HG02571 (cell line): ENCODE measurements around the gene DUSP8.
"Not testable (repeated sequence)": the region's sequence is repeated elsewhere in the genome, so short reads cannot be mapped to it uniquely, and the experiment has no call there.

ENCODE experiments used
- ATAC-seq: cut with Tn5 transposase; IDR thresholded peaks from one replicate; pipeline ENCODE4 v1.9.1; 2021; ENCODE audit warnings: mild to moderate bottlenecking, moderate library complexity; ENCODE audit not compliant: unreplicated experiment

The DUSP8 gene

DNA sequence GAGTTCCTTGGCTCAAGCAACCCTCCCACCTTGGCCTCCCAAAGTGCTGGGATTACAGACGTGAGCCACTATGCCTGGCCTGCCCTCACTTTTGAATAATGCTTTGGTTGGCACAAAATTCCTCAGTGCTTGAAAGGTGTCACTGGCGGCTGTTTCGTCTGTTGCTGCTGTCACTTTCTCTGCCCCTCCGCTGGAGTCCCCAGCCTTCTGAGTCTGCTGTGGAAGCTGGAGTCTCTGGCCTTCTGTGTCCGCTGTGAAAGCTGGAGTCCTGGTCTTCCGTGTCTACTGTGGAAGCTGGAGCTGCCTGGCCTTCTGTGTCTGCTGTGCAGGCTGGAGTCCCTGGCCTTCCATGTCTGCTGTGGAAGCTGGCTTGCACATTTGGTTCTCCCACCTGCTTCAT is 17.9 kb upstream of the DUSP8 start:
- no peak for ATAC-seq

DNA sequence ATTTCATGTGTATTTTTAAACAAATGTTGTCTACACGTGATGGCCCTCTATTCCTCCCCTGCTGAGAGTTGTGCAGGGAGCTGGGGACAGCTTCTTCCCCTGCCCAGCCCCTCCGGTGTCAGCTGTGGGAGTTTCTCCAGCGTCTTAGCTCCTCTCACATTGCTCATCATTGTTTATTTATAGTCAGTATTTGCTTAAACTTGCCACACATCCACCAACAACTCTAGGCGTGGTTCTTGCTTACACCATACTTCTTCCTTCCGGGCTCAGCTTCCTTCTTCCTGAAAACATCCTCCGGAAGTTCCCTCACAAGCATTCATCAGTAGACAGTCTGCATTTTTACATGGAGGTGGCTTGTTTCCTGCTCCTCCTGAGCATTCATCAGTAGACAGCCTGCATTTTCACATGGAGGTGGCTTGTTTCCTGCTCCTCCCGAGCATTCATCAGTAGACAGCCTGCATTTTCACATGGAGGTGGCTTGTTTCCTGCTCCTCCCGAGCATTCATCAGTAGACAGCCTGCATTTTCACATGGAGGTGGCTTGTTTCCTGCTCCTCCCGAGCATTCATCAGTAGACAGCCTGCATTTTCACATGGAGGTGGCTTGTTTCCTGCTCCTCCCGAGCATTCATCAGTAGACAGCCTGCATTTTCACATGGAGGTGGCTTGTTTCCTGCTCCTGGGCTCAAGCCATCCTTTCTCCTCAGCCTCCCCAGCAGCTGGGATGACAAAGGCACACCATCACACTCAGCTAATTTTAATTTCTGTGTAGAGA is 17.3 kb upstream of the DUSP8 start:
- not testable (repeated sequence) for ATAC-seq

DNA sequence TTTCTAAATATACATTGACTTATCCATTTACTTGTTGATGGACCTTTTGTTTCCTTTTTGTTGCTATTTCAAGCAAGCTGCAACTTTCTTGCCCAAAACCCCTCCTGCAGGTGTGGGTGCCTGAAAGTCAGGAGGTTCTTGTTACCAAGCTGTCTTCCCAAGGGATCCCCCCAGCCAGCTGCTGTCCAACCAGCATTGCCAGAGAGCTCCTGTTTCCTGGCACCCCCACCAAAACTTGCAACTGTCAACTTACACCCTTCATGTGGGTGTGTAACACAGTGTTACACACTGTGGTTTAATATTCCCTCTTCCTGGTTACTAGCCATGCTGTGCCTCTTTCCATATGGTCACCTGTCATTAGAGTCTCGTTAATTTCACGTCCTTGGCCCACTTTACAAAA is 14.6 kb upstream of the DUSP8 start:
- ATAC-seq = no peak

GRCh38 chr11:1584661-1585370 is 12.7 kb upstream of the DUSP8 start, which contains the start of gene KRTAP5-1:
TSS of gene KRTAP5-1 (minus strand) at chr11:1585283. CDS start at chr11:1585249, 34 bp downstream.
- ATAC-seq = not testable (repeated sequence)

DNA sequence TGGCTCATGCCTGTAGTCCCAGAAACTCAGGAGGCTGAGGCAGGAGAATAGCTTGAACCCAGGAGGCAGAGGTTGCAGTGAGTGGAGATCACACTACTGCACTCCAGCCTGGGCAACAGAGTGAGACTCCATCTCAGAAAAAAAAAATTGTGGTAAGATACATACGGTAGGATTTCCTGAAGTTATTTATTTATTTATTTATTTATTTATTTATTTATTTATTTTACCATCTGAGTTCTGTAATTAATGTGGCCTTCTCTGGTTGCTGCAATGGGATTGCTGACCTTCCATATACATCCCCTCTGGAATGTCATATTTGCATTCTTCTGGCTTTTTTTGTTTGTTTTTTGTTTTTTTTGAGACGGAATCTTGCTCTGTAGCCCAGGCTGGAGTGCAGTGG is 10.8 kb upstream of the DUSP8 start:
- ATAC-seq = not testable (repeated sequence)

DNA sequence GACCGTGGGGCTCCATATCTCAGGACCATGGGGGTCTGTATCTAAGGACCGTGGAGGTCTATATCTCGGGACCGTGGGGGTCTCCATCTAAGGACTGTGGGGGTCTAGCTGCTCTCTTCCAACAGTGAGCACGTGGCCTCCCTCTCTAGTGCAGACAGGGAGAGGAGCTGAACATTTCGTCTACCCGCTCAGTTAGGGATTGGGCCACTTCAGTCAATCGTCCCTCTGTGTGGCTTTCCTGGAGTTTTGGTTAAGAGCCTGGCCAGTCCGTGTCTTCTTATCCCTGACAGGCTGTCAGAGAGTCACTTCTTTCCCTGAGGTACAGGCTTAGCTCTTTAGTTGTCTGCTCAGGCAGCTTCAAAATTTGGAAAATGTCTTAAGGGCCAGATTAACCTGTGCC is 9.9 kb upstream of the DUSP8 start:
- ATAC-seq = no peak

GRCh38 chr11:1576825-1577224 is 4.8 kb upstream of the DUSP8 start:
- no peak for ATAC-seq

DNA sequence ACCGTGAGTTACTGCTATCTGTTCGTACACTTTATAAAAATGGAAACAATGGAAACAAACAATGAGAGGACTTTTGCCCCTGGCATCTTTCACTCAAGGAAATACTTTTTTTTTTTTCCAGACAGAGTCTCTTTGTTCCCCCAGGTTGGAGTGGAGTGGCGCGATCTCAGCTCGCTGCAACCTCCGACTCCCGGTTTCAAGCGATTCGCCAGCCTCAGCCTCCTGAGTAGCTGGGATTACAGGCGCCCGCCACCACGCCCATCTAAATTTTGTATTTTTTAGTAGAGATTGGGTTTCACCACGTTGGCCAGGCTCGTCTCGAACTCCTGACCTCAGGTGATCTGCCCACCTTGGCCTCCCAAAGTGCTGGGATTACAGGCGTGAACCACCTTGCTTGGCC is 3.7 kb upstream of the DUSP8 start:
- ATAC-seq = not testable (repeated sequence)

DNA sequence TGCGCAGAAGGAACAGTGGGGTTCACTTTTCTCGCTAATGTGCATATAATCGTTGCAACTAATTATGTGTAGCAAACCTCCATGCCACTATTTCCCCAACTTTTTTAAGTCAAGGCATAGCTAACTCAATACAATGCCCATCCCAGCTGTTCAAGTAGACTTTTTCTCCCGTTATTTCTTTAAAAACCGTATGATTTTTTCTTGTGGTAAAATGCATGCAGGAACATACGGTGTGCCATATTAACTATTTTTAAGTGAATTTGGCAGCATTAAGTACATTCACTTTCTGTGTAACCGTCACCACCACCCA is 2.8 kb upstream of the DUSP8 start:
- ATAC-seq = no peak

DNA sequence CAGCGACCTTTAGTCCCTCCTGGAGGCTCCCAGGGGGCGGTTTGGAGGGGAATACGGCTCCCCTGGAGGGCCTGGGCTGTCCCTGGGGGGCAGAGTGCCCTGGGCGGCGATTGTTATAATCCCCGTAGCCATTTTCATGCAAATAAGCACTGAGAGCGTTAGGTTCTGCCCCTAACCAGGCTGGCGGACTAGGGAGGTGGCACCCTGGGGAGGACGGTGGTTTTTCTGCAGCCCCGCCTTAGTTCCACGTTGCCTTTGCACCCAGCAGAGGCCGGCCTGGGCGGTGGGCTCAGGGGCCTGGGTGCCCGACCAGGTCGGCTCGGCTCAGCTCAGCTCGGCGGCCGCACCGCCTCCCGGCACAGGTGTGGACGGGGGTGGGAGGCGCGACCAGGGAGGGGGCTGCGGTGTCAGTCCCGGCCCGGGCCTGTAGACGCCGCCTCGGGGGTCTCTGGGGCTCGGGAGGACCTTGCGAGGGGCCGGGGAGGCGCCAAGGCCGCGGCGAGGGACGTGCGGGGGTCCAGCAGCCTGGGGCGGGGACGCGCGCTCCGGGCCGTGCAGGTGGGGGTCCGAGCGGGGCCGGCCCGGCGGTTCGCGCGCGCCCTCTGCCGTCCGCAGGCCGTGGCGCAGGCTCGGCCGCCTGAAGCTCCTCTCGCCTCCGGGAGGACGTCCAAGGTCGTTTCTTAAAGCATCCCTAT is 2.3 kb upstream of the DUSP8 start:
- no peak for ATAC-seq

DNA sequence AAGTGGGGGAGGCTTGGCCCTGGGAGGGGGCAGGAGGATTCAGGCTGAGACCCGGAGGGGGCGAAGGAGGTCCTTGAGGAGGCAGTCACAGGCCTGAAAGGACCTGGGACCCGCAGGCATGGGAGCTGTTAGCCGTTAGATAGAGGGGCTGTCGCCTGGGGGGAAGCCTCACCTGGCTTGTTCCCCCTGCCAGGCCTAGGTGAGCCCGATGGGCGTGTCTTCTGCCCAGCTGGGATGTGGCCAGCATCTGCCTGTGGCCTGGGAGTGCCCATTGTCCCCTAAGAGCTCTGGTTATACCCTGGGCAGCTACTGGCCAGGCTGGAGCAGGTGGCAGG is 1.8 kb upstream of the DUSP8 start:
- ATAC-seq = no peak

- no peak for ATAC-seq
Observed at GRCh38 chr11:1573077-1573902, 1.2 kb upstream of the DUSP8 start.

DNA sequence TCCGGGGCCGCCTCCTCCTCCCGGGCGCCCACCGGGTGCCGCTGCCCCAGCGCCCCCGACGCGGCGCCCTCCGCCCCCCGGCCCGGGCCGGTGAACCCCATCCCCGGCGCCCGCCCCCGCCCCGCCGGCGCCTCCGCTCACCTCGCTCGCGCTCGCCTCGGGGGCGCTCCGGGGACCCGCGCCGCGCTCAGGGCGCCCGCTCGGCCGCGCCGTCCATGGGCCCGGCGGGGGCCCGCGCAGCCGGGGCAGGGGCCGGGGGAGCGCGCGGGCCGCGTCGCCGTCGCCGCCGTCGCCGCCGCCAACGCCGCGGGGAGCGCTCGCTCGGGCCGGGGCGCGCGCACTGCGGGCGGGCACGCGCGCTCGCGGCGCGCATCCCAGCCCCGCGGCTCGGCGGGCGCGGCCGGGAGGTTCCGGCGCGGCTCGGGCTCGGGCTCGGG is 293 bp downstream of the DUSP8 start:
- no peak for ATAC-seq

DNA sequence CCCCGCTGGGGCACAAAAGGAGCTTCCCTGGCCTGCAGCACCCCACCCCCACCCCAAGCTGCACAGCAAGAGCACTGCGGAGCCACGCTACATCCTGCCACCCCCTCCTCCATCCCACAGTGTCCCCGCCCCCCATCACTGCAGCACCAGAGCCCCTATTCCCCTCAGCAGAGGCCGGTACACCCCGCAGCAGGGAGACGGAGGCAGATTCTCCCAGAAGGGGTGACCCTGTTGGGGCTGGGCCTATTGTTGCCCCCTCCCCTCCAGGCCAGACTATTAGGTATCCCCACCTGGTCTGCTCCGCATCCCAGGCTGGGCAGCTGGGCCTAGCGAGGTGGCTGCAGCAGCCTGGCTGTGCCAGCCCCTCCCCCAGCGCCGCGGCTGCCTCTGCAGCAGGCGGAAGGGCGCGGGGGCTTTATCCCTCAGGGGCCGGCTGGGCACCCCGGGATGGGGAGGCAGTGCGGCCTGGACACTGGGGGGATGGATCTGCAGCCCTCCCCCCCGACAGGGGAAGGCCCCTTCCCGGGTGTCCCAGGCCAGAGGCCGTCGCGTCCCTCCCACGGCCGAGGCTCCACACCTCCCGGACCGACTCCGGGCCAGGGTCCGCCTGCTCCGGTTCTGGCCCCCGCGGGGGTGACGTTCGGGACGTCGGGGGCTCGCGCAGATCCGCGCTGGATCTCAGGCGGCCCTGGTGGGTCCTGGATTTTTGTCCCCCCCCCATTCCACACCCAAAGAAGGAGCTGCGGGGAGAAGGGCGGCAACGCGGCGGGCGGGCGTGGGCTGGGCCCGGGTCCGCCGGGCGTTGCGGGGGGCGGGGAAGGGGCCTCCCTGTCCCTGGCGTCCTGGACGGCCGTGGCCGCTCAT is 943 bp downstream of the DUSP8 start:
- ATAC-seq = no peak

GRCh38 chr11:1570531-1570895 is 1.6 kb downstream of the DUSP8 start:
- ATAC-seq = no peak

DNA sequence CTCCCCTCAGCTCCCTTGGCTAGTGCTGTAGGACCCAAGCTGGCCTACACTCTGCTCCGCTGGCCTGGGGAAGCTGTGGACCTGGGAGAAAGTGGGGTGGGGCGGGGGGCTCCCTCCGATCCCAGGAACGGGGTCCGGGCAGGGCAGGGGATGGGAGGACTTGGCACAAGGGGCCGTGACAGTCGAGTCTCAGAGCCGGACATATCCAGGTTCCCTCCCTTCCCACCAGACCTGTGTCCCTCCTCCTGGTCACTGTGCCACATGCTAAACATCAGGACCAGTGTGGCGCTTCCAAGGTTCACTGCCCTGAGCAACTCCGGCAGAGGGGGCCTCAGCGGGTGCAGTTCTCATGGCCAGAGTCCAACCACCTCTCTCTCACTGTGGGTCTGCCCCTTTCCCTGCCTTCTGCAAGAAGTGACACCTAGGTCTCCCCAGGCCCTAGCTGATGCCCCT is 2.0 kb downstream of the DUSP8 start:
- ATAC-seq = no peak

GRCh38 chr11:1569251-1569780 is 2.8 kb downstream of the DUSP8 start:
- ATAC-seq = no peak

DNA sequence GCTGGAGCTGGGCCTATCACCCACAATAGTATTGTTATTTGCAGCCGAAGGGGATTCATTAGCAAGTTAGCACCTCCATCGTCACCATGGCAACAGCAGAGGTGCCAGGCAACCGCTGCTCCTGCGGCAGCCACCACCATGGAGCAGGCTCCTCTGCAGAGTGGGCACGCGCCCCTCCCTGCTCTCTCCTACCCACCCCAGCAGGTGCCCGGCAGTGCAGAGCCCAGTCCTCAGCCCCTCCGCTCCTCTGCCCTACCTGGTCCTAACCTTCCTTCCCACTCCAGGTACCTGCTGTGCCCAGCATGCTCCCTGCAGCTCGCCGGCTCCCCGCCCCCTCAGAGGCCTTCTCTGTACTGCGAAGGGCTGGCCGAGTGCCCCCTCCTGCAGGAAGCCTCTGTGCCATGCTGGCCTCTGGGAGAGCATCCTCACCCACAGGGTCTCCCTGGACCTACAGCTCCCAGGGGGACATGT is 3.6 kb downstream of the DUSP8 start:
- ATAC-seq = no peak

DNA sequence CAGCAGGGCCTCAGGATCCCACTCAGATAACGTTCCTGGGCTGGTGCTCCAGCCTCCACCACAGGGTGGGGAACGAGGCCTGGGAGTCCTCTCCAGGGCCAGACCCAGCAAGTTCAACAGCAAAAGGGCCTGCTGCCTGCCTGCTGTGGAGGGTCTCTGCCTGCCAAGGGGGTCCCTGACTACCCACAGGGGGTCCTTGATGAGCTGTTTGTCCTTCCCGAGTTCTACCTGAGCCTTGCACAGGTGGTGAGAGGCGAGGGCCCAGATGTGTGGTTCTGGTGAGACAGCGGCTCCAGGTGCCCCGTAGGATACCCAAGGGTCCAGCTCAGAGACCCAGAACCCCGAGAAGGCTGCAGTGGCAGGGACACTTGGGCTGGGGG is 4.4 kb downstream of the DUSP8 start:
- no peak for ATAC-seq
